Peyer's patch (tissue), 4 donors: ENCODE results near the gene PLEKHM3.

Source experiments
- POLR2A ChIP-seq, 2 donors: fragments of 450-650 bp; IDR thresholded peaks; one replicate each; pipeline ENCODE4 v1.5.1; 2017; ENCODE audit warnings: antibody characterized with exemption in 2 of 2, mild to moderate bottlenecking in 2 of 2, moderate library complexity in 2 of 2
- TF ChIP-seq, protein P1 (sequence below), 6 experiments: fragments of 450-650 bp in 4 of 6; fragments of 200-600 bp in 2 of 6; sonication (generic) in 1 of 6; IDR thresholded peaks; one replicate each; pipeline ENCODE4 v1.5.1; 2017 to 2019; ENCODE audit warnings: antibody characterized with exemption in 6 of 6, mild to moderate bottlenecking in 3 of 6, moderate library complexity in 1 of 6

- TF ChIP-seq, protein P1, sequence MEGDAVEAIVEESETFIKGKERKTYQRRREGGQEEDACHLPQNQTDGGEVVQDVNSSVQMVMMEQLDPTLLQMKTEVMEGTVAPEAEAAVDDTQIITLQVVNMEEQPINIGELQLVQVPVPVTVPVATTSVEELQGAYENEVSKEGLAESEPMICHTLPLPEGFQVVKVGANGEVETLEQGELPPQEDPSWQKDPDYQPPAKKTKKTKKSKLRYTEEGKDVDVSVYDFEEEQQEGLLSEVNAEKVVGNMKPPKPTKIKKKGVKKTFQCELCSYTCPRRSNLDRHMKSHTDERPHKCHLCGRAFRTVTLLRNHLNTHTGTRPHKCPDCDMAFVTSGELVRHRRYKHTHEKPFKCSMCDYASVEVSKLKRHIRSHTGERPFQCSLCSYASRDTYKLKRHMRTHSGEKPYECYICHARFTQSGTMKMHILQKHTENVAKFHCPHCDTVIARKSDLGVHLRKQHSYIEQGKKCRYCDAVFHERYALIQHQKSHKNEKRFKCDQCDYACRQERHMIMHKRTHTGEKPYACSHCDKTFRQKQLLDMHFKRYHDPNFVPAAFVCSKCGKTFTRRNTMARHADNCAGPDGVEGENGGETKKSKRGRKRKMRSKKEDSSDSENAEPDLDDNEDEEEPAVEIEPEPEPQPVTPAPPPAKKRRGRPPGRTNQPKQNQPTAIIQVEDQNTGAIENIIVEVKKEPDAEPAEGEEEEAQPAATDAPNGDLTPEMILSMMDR (IDR thresholded peaks at IDR 0.05), result no peak
- TF ChIP-seq POLR2A (IDR thresholded peaks at IDR 0.05), result no peak
These were observed 91.8 kb downstream of the PLEKHM3 start for GRCh38 chr2:207933396-207934065.
